ENCODE measurements around the gene HOXB6.

GRCh38 chr17:48582750-48583069, 22.1 kb downstream of the HOXB6 start:
- no peak for TF ChIP-seq POLR2AphosphoS5 (IDR thresholded peaks at IDR 0.05)
- TF ChIP-seq CTCF (IDR thresholded peaks at IDR 0.05), result no peak
- TF ChIP-seq EP300 (IDR thresholded peaks at IDR 0.05), result no peak

Data from upper lobe of left lung (tissue), 4 donors.